Measurements from ENCODE around the gene BEGAIN. TPM values are rescaled to one million over a fixed set of nuclear protein-coding genes. Genes with fewer than 3 reads are reported as not detected.
A peak's percentile ranks its signal among the peaks of the same experiment; 100 is the strongest.

The BEGAIN gene
- total RNA-seq, 2 experiments from 2014 or later = 0.76 TPM; not detected in 1

DNA sequence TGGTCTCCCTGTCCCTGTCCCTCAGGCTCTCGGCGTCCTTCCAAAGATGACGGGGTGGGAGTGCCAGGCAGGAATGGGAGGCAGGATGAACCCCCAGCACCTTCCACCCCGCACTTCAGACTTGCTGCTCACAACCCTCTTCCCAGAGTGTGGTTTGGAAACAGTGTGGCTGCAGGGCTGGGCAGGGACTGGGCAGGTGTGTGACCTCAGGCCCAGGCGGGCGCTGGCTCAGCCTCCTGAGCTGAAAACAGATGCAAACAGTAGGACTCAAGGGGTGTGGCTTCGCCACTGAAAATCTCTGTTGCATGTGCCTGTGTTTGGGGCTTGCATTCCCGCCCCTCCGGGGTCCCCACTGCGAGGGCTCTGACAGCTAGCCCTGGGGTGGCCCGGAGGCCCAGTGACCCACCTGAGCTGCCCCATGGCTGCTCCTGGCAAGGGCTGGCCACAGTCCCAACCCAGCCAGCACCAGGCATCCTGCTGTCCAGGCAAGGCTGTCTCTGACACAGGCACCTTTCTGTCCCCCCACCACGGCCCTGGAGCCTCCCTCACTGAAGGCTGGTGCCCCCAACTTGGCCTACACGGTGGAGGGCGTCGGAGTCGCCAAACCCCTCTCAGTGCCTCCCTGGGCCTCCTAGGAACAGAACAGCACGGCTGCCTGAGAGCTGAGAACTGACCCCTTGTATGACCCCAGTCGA lies 46.1 kb downstream of the BEGAIN start:
- Histone ChIP-seq H4K20me1 (ENCODE audit: insufficient read depth, low read length) (no peaks in the 10 kb centered on the region; the same call in 1 of the 2 replicates), H3K36me3 (ENCODE audit: insufficient read depth, low read length) (no peaks in the 10 kb centered on the region), H2AFZ (ENCODE audit: low read length) (no peak overlapping the region), H3K4me3 (ENCODE audit: low read depth, low read length, poor library complexity, severe bottlenecking) (no peak overlapping the region), H3K9me2 (ENCODE audit: insufficient read depth, low read length) (no peaks in the 10 kb centered on the region), H3K4me2 (ENCODE audit: low read length) (no peak overlapping the region), H3K79me2 (ENCODE audit: insufficient read depth, low read depth, low read length) (no peaks in the 10 kb centered on the region), H3K4me1 (ENCODE audit: insufficient read depth, low read length, poor library complexity, severe bottlenecking) (no peaks in the 10 kb centered on the region), H3K9me3 (ENCODE audit: low read length) (no peaks in the 10 kb centered on the region), H3K27ac (ENCODE audit: low read depth, low read length, poor library complexity, severe bottlenecking) (no peak overlapping the region)
- TF ChIP-seq, protein P1, sequence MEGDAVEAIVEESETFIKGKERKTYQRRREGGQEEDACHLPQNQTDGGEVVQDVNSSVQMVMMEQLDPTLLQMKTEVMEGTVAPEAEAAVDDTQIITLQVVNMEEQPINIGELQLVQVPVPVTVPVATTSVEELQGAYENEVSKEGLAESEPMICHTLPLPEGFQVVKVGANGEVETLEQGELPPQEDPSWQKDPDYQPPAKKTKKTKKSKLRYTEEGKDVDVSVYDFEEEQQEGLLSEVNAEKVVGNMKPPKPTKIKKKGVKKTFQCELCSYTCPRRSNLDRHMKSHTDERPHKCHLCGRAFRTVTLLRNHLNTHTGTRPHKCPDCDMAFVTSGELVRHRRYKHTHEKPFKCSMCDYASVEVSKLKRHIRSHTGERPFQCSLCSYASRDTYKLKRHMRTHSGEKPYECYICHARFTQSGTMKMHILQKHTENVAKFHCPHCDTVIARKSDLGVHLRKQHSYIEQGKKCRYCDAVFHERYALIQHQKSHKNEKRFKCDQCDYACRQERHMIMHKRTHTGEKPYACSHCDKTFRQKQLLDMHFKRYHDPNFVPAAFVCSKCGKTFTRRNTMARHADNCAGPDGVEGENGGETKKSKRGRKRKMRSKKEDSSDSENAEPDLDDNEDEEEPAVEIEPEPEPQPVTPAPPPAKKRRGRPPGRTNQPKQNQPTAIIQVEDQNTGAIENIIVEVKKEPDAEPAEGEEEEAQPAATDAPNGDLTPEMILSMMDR (conservative IDR thresholded peaks at IDR 0.05; ENCODE audit: low read length) = no peak
- TF ChIP-seq EZH2phosphoT487 (IDR thresholded peaks at IDR 0.05; ENCODE audit: borderline replicate concordance, low read depth, low read length) = no peak
- POLR2A ChIA-PET = no interaction called here
- no peak for DNase-seq (ENCODE audit: low spot score)
- no TSS peak for BruUV-seq (replicated peaks)
- intact Hi-C loops (cut with micrococcal nuclease; ENCODE audit: unreplicated experiment) = no loop called here
- CTCF ChIA-PET (ENCODE audit: unreplicated experiment) = no interaction called here

DNA sequence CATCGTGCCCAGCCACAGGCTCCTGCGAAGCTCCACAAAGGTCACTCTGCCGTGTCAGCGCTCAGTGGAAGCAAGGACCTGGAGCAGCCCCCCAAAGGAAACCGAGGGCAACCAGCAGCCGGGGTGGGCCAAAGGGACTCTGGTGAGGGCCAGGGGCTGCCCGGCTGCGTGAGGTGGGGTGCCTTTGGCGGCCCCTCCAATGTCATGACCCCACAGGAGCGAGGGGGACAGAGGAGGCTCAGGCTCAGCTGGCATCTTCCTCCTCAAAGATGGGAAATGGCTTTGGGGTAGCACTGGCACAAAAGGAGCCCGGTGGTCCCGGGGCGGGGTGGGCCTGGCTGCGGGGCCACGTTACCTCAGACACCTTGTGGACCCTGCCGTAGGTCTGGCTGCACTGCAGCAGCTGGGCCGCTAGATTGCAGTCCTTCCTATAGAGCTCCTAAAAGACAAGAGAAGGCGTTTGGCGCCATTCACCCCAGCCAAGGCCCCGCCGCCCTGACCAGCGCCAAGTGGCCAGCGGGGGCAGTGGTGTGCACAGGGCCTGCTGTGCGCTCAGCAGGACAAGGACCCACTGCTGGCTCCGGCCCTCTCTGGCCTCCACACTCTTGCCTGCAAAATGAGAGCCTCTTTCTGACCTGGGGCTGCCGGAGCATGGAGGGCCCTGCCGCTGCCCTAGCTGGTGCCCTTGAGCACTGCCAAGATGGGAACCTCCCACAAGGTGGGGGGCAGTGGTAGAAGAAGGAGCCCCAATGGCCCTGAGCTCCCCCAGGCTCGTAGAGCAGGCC lies 46.9 kb downstream of the BEGAIN start:
- Histone ChIP-seq H3K27ac (ENCODE audit: low read depth, low read length, poor library complexity, severe bottlenecking) (no peak overlapping the region), H3K4me2 (ENCODE audit: low read length) (no peak overlapping the region), H3K9me2 (ENCODE audit: insufficient read depth, low read length) (no peaks in the 10 kb centered on the region), H2AFZ (ENCODE audit: low read length) (no peak overlapping the region), H3K79me2 (ENCODE audit: insufficient read depth, low read depth, low read length) (no peaks in the 10 kb centered on the region), H3K4me1 (ENCODE audit: insufficient read depth, low read length, poor library complexity, severe bottlenecking) (no peaks in the 10 kb centered on the region), H3K36me3 (ENCODE audit: insufficient read depth, low read length) (no peaks in the 10 kb centered on the region), H3K4me3 (ENCODE audit: low read depth, low read length, poor library complexity, severe bottlenecking) (no peak overlapping the region), H4K20me1 (ENCODE audit: insufficient read depth, low read length) (no peaks in the 10 kb centered on the region; the same call in 1 of the 2 replicates), H3K9me3 (ENCODE audit: low read length) (no peaks in the 10 kb centered on the region)
- CTCF ChIA-PET (ENCODE audit: unreplicated experiment) = no interaction called here
- no peak for TF ChIP-seq EZH2phosphoT487 (IDR thresholded peaks at IDR 0.05; ENCODE audit: borderline replicate concordance, low read depth, low read length)
- TF ChIP-seq, protein P1 (conservative IDR thresholded peaks at IDR 0.05; ENCODE audit: low read length) = peak; percentile 48; the same call in 1 of the 2 replicates
- BruUV-seq (replicated peaks) = no TSS peak
- POLR2A ChIA-PET = no interaction called here
- DNase-seq (ENCODE audit: low spot score) = no peak
- intact Hi-C loops (cut with micrococcal nuclease; ENCODE audit: unreplicated experiment) = no loop called here

GRCh38 chr14:100539766-100540140 lies 47.5 kb downstream of the BEGAIN start:
- Histone ChIP-seq H4K20me1 (ENCODE audit: insufficient read depth, low read length) (no peaks in the 10 kb centered on the region; the same call in 1 of the 2 replicates), H2AFZ (ENCODE audit: low read length) (no peak overlapping the region), H3K4me3 (ENCODE audit: low read depth, low read length, poor library complexity, severe bottlenecking) (no peak overlapping the region), H3K79me2 (ENCODE audit: insufficient read depth, low read depth, low read length) (no peaks in the 10 kb centered on the region), H3K9me2 (ENCODE audit: insufficient read depth, low read length) (no peaks in the 10 kb centered on the region), H3K9me3 (ENCODE audit: low read length) (no peaks in the 10 kb centered on the region), H3K36me3 (ENCODE audit: insufficient read depth, low read length) (no peaks in the 10 kb centered on the region), H3K4me2 (ENCODE audit: low read length) (no peak overlapping the region), H3K27ac (ENCODE audit: low read depth, low read length, poor library complexity, severe bottlenecking) (no peak overlapping the region), H3K4me1 (ENCODE audit: insufficient read depth, low read length, poor library complexity, severe bottlenecking) (no peaks in the 10 kb centered on the region)
- BruUV-seq (replicated peaks) = no TSS peak
- ChIA-PET POLR2A (no interaction called here), CTCF (ENCODE audit: unreplicated experiment) (no interaction called here)
- intact Hi-C loops (cut with micrococcal nuclease; ENCODE audit: unreplicated experiment) = no loop called here
- no peak for DNase-seq (ENCODE audit: low spot score)
- TF ChIP-seq, protein P1 (conservative IDR thresholded peaks at IDR 0.05; ENCODE audit: low read length) = no peak
- TF ChIP-seq EZH2phosphoT487 (IDR thresholded peaks at IDR 0.05; ENCODE audit: borderline replicate concordance, low read depth, low read length) = no peak
